Epithelial cell of proximal tubule (primary cell): ENCODE measurements around the gene RNF227. TPM values are rescaled to one million over a fixed set of nuclear protein-coding genes. Genes with fewer than 3 reads are reported as not detected.

Experiments used
- DNase-seq: peaks from one replicate; pipeline ENCODE4 v3.0.0-alpha.2; 2011; ENCODE audit warnings: low read depth
- H3K4me3 ChIP-seq: 2 replicates; pipeline ENCODE4 v1.5.1; 2011; ENCODE audit warnings: low read depth, mild to moderate bottlenecking, low read length
- CTCF ChIP-seq: conservative IDR thresholded peaks from 2 replicates; pipeline ENCODE4 v1.5.1; 2012; ENCODE audit warnings: low read depth, mild to moderate bottlenecking, low read length
- total RNA-seq: library from RNA; depleted of rRNA; stranded (reverse); fragments of >200 nt; gene quantifications from 2 replicates; pipeline ENCODE4 v1.2.3, GENCODE V29; 2015

The RNF227 gene
- total RNA-seq, 1 donor from 2014 or later: 0.35 TPM

- TF ChIP-seq CTCF: no peak
- H3K4me3 ChIP-seq: no peak overlapping the region
- no peak for DNase-seq
These were observed 35.2 kb upstream of the RNF227 start for GRCh38 chr17:7951143-7951792.

GRCh38 chr17:7950578-7950977, 34.5 kb upstream of the RNF227 start:
- no peak for TF ChIP-seq CTCF
- H3K4me3 ChIP-seq: no peak overlapping the region
- no peak for DNase-seq

GRCh38 chr17:7947651-7948050, 31.6 kb upstream of the RNF227 start:
- no peak overlapping the region for H3K4me3 ChIP-seq
- no peak for TF ChIP-seq CTCF
- no peak for DNase-seq

GRCh38 chr17:7946441-7946840, 30.4 kb upstream of the RNF227 start:
- DNase-seq: no peak
- TF ChIP-seq CTCF: no peak
- no peak overlapping the region for H3K4me3 ChIP-seq

GRCh38 chr17:7945651-7946050, 29.6 kb upstream of the RNF227 start:
- DNase-seq: no peak
- TF ChIP-seq CTCF: no peak
- no peak overlapping the region for H3K4me3 ChIP-seq

- H3K4me3 ChIP-seq: no peak overlapping the region
- DNase-seq: no peak
- no peak for TF ChIP-seq CTCF
These were observed 28.2 kb upstream of the RNF227 start for GRCh38 chr17:7944326-7944725.

- no peak overlapping the region for H3K4me3 ChIP-seq
- TF ChIP-seq CTCF: no peak
- no peak for DNase-seq
These were observed 27.2 kb upstream of the RNF227 start for GRCh38 chr17:7943291-7943690.
